Activated naive CD4-positive, alpha-beta T cell treated with anti-CD3 and anti-CD28 coated beads for 36 hours (primary cell): Measurements from ENCODE around the gene TRIM44. TPM values are rescaled to one million over a fixed set of nuclear protein-coding genes. Genes with fewer than 3 reads are reported as not detected.
"Not testable (repeated sequence)": the region's sequence is repeated elsewhere in the genome, so short reads cannot be mapped to it uniquely, and the experiment has no call there.

ENCODE experiments used
- CTCF ChIA-PET: fragments of 350-600 bp; sonication (Branson Sonifier 250); formaldehyde crosslinking; loops from one replicate; lab custom pipeline; 2021; ENCODE audit warnings: antibody characterized with exemption; lab: Charles Lee
- DNase-seq: peaks from one replicate; pipeline ENCODE4 v3.0.0-alpha.2; 2020
- H3K27ac Mint-ChIP-seq: one replicate; pipeline ENCODE4 v1.8.0; 2021; ENCODE audit warnings: mild to moderate bottlenecking, mixed read lengths
- H3K27me3 Mint-ChIP-seq: one replicate; pipeline ENCODE4 v1.8.0; 2021; ENCODE audit warnings: low read depth, mixed read lengths
- H3K36me3 Mint-ChIP-seq: one replicate; pipeline ENCODE4 v1.8.0; 2021; ENCODE audit warnings: low read depth, mixed read lengths
- H3K4me1 Mint-ChIP-seq: one replicate; pipeline ENCODE4 v1.8.0; 2021; ENCODE audit warnings: low read depth, mixed read lengths
- H3K4me3 Mint-ChIP-seq: one replicate; pipeline ENCODE4 v1.8.0; 2021; ENCODE audit warnings: mild to moderate bottlenecking, moderate library complexity, mixed read lengths
- H3K9me3 Mint-ChIP-seq: one replicate; pipeline ENCODE4 v1.8.0; 2021; ENCODE audit warnings: mixed read lengths
- intact Hi-C: fragments of 100-400 bp; cut with micrococcal nuclease; formaldehyde crosslinking; loops from one replicate; pipeline ENCODE4 v1.15.1; 2023
- total RNA-seq, 2 experiments: library from RNA; stranded (reverse); gene quantifications; one replicate each; pipeline ENCODE4 v1.2.3, GENCODE V29; 2021

TRIM44 gene
- total RNA-seq, 2 experiments from 2014 or later = 35.0 to 37.8 TPM

- intact Hi-C loops = no loop called here
- Mint-ChIP-seq H3K27me3 (no peaks in the 10 kb centered on the region), H3K4me3 (no peak overlapping the region), H3K4me1 (peaks cover 3% of the 10 kb centered on the region), H3K36me3 (peaks cover 50% of the 10 kb centered on the region), H3K9me3 (peaks cover 43% of the 10 kb centered on the region), H3K27ac (no peak overlapping the region)
- DNase-seq = no peak
- CTCF ChIA-PET = no interaction called here
Measured at GRCh38 chr11:35771722-35772121, 109.1 kb downstream of the TRIM44 start.

GRCh38 chr11:35777241-35777640, 114.7 kb downstream of the TRIM44 start:
- peaks cover 19% of the 10 kb centered on the region for H3K4me1 Mint-ChIP-seq
- H3K27ac Mint-ChIP-seq, CTCF ChIA-PET, H3K4me3 Mint-ChIP-seq, DNase-seq, H3K27me3 Mint-ChIP-seq, intact Hi-C loops: not testable (repeated sequence)
- H3K36me3 Mint-ChIP-seq = peaks cover 36% of the 10 kb centered on the region
- peaks cover 45% of the 10 kb centered on the region for H3K9me3 Mint-ChIP-seq

- H3K4me3 Mint-ChIP-seq, H3K27ac Mint-ChIP-seq, intact Hi-C loops, DNase-seq, H3K27me3 Mint-ChIP-seq: not testable (repeated sequence)
- Mint-ChIP-seq H3K36me3 (peaks cover 23% of the 10 kb centered on the region), H3K4me1 (peaks cover 32% of the 10 kb centered on the region), H3K9me3 (peaks cover 33% of the 10 kb centered on the region)
- CTCF ChIA-PET = interaction anchor here (0.9 kb wide), 2 partner anchors 24 to 43 kb away, joined by 3 to 6 read pairs; no protein-coding TSS in a partner anchor
Measured at GRCh38 chr11:35778943-35779342, 116.4 kb downstream of the TRIM44 start.

- H3K9me3 Mint-ChIP-seq = peaks cover 28% of the 10 kb centered on the region
- H3K4me3 Mint-ChIP-seq = no peak overlapping the region
- H3K36me3 Mint-ChIP-seq = peaks cover 20% of the 10 kb centered on the region
- DNase-seq = no peak
- CTCF ChIA-PET = interaction anchor here (0.9 kb wide), 1 partner anchor 23 kb away, joined by 3 read pairs; no protein-coding TSS in a partner anchor
- intact Hi-C loops = no loop called here
- no peak overlapping the region for H3K27ac Mint-ChIP-seq
- H3K27me3 Mint-ChIP-seq = no peaks in the 10 kb centered on the region
- peaks cover 36% of the 10 kb centered on the region for H3K4me1 Mint-ChIP-seq
Measured at GRCh38 chr11:35779409-35779808, 116.8 kb downstream of the TRIM44 start.

GRCh38 chr11:35780951-35781860, 118.6 kb downstream of the TRIM44 start:
- CTCF ChIA-PET = interaction anchor here (1.2 kb wide), 1 partner anchor 40 kb away, joined by 4 read pairs; no protein-coding TSS in a partner anchor
- no peak overlapping the region for H3K27ac Mint-ChIP-seq
- no peak overlapping the region for H3K4me3 Mint-ChIP-seq
- no peaks in the 10 kb centered on the region for H3K27me3 Mint-ChIP-seq
- no peak for DNase-seq
- H3K9me3 Mint-ChIP-seq = peaks cover 23% of the 10 kb centered on the region
- peaks cover 19% of the 10 kb centered on the region for H3K36me3 Mint-ChIP-seq
- peaks cover 52% of the 10 kb centered on the region for H3K4me1 Mint-ChIP-seq
- intact Hi-C loops = loop anchor here (5.0 kb wide), 1 partner anchor 39 kb away; no protein-coding TSS in a partner anchor

- no peaks in the 10 kb centered on the region for H3K27me3 Mint-ChIP-seq
- H3K36me3 Mint-ChIP-seq = peaks cover 15% of the 10 kb centered on the region
- intact Hi-C loops = loop anchor here (5.0 kb wide), 1 partner anchor 40 kb away; no protein-coding TSS in a partner anchor
- no peak for DNase-seq
- CTCF ChIA-PET = no interaction called here
- no peak overlapping the region for H3K27ac Mint-ChIP-seq
- no peak overlapping the region for H3K4me3 Mint-ChIP-seq
- peaks cover 16% of the 10 kb centered on the region for H3K9me3 Mint-ChIP-seq
- H3K4me1 Mint-ChIP-seq = peaks cover 55% of the 10 kb centered on the region
Measured at GRCh38 chr11:35781861-35782470, 119.4 kb downstream of the TRIM44 start.

DNA sequence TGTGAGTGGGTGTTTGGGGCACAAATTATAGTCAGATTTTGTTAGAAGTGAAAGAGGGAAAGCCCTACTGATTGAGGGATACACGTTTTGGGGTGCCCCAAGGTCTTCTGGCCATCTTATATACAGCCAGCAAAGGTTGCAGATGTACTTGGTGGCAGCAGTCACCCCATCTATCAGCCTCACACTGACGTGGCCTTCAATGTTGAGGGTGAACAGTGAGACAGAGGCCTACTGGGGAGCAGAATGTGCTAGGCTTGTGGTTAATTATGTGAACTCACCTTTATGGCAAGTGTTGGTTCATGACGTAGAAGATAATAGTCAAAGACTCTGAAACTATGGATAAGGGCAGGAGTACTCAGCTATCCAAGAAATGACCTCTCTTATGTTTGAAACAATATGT, 121.2 kb downstream of the TRIM44 start:
- CTCF ChIA-PET = no interaction called here
- intact Hi-C loops = loop anchor here (2.0 to 5.0 kb wide), 3 partner anchors 37 to 121 kb away; partner anchors contain the start of gene TRIM44
- no peak overlapping the region for H3K4me3 Mint-ChIP-seq
- H3K27ac Mint-ChIP-seq = no peak overlapping the region
- H3K4me1 Mint-ChIP-seq = peaks cover 53% of the 10 kb centered on the region
- H3K9me3 Mint-ChIP-seq = peaks cover 7% of the 10 kb centered on the region
- H3K27me3 Mint-ChIP-seq = no peaks in the 10 kb centered on the region
- peaks cover 4% of the 10 kb centered on the region for H3K36me3 Mint-ChIP-seq
- DNase-seq = no peak

GRCh38 chr11:35784699-35785098, 122.1 kb downstream of the TRIM44 start:
- peaks cover 51% of the 10 kb centered on the region for H3K4me1 Mint-ChIP-seq
- no peak for DNase-seq
- no peak overlapping the region for H3K4me3 Mint-ChIP-seq
- H3K27ac Mint-ChIP-seq = no peak overlapping the region
- H3K36me3 Mint-ChIP-seq = peaks cover 3% of the 10 kb centered on the region
- H3K9me3 Mint-ChIP-seq = no peaks in the 10 kb centered on the region
- CTCF ChIA-PET = interaction anchor here (0.6 kb wide), 1 partner anchor 67 kb away, joined by 4 read pairs; no protein-coding TSS in a partner anchor
- intact Hi-C loops = loop anchor here (1.0 to 5.0 kb wide), 4 partner anchors 36 to 186 kb away; partner anchors contain the start of gene TRIM44
- H3K27me3 Mint-ChIP-seq = no peaks in the 10 kb centered on the region

GRCh38 chr11:35785287-35786167, 123.0 kb downstream of the TRIM44 start:
- DNase-seq = peak; percentile 10
- Mint-ChIP-seq H3K36me3 (peaks cover 3% of the 10 kb centered on the region), H3K4me3 (no peak overlapping the region), H3K27ac (no peak overlapping the region), H3K27me3 (no peaks in the 10 kb centered on the region), H3K9me3 (no peaks in the 10 kb centered on the region), H3K4me1 (peaks cover 48% of the 10 kb centered on the region)
- CTCF ChIA-PET = interaction anchor here (0.6 to 1.3 kb wide), 2 partner anchors 36 to 68 kb away, joined by 4 to 5 read pairs; no protein-coding TSS in a partner anchor
- intact Hi-C loops = loop anchor here (1.0 to 2.0 kb wide), 3 partner anchors 35 to 187 kb away; partner anchors contain the start of gene TRIM44

DNA sequence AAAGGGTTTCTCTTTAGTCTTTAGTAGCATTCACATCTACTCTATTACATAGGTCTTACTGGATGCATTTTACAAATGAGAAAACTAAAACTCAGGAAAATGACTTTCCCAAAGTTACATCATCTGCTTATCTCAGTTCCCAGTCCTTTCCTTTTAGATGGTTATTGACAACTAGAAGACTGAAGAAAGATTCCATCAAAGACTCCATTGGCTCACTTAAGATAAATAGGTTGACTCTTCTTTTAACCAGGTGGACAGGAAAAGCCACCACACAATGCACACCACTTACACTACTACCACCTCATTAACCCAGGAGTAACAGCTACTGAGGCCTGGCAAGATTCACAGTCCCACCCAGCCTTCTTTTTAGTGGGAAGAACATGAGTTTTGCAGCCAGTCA, 123.6 kb downstream of the TRIM44 start:
- H3K27me3 Mint-ChIP-seq = no peaks in the 10 kb centered on the region
- DNase-seq = no peak
- no peak overlapping the region for H3K27ac Mint-ChIP-seq
- intact Hi-C loops = no loop called here
- no peaks in the 10 kb centered on the region for H3K9me3 Mint-ChIP-seq
- H3K4me1 Mint-ChIP-seq = peaks cover 44% of the 10 kb centered on the region
- peaks cover 6% of the 10 kb centered on the region for H3K36me3 Mint-ChIP-seq
- CTCF ChIA-PET = interaction anchor here (1.3 kb wide), 1 partner anchor 35 kb away, joined by 5 read pairs; no protein-coding TSS in a partner anchor
- H3K4me3 Mint-ChIP-seq = no peak overlapping the region

GRCh38 chr11:35787013-35787504, 124.5 kb downstream of the TRIM44 start:
- CTCF ChIA-PET = interaction anchor here (1.5 kb wide), 1 partner anchor 35 kb away, joined by 4 read pairs; no protein-coding TSS in a partner anchor
- intact Hi-C loops = no loop called here
- no peaks in the 10 kb centered on the region for H3K27me3 Mint-ChIP-seq
- H3K27ac Mint-ChIP-seq = no peak overlapping the region
- H3K9me3 Mint-ChIP-seq = no peaks in the 10 kb centered on the region
- no peak overlapping the region for H3K4me3 Mint-ChIP-seq
- peaks cover 40% of the 10 kb centered on the region for H3K4me1 Mint-ChIP-seq
- no peak for DNase-seq
- peaks cover 5% of the 10 kb centered on the region for H3K36me3 Mint-ChIP-seq
